ENCODE data around the gene CDH24. TPM values are rescaled to one million over a fixed set of nuclear protein-coding genes. Genes with fewer than 3 reads are reported as not detected.

CDH24 gene
- total and polyA plus RNA-seq, 2 of the 13 experiments (the other 11 are each of a cell fraction or from before 2014, with no cell fraction given), result 0.69 to 0.99 TPM

DNA sequence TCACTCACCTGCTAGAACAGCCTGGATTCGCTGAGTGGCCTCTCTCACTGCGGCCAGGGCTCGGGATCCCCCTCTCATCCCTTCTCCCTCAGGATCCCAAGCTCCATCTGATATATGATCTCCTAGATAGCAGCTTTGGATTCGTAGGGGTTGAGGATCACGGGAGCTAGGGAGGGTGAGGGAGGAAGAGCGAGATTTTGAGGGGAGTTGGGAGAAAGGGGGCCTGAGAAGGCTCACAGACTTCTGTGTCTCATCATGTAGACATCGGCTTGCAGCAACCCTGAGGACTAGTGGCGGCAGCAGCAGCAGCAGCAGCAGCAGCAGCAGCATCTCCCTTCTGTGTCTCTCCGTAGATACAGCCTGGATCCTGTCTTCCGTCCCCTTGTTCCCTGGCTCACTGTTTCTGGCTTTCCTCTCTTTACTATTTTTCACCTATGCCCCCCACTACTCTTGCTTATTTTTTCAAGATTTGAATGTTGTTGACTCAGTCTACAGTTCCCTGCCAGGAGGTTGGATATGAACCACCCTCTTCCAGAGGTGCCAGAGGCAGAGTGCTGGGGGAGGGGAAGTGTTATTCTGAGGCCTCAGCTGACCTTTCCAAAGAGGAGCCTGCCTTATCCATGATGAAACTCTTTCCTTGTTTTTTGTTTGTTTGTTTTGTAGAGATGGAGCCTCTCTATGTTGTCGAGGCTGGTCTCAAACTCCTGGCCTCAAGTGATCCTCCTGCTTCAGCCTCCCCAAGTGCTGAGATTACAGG is 47.4 kb upstream of the CDH24 start, which contains the start of gene CIROP (continued):
- 0 out of 2 replicates have a peak, but pooled peaks have one; percentile 35 for TF ChIP-seq FOXK1 (CRISPR knock-in tag; IDR thresholded peaks at IDR 0.05; ENCODE audit: borderline replicate concordance, low read depth)
- no peak for TF ChIP-seq NR2F6 (IDR thresholded peaks at IDR 0.05)
- TF ChIP-seq NR2F6 (CRISPR knock-in tag; IDR thresholded peaks at IDR 0.05), result peak; percentile 26; the same call in 1 of the 2 replicates
- no peak for TF ChIP-seq PHF8 (CRISPR knock-in tag; IDR thresholded peaks at IDR 0.05)
- peak; percentile 3; the same call in 1 of the 2 replicates for TF ChIP-seq MIXL1 (CRISPR knock-in tag; IDR thresholded peaks at IDR 0.05)
- TF ChIP-seq PCBP2 (optimal IDR thresholded peaks at IDR 0.05; ENCODE audit: low read depth, low read length, poor library complexity, severe bottlenecking), result peak; percentile 53
- TF ChIP-seq, protein P1, sequence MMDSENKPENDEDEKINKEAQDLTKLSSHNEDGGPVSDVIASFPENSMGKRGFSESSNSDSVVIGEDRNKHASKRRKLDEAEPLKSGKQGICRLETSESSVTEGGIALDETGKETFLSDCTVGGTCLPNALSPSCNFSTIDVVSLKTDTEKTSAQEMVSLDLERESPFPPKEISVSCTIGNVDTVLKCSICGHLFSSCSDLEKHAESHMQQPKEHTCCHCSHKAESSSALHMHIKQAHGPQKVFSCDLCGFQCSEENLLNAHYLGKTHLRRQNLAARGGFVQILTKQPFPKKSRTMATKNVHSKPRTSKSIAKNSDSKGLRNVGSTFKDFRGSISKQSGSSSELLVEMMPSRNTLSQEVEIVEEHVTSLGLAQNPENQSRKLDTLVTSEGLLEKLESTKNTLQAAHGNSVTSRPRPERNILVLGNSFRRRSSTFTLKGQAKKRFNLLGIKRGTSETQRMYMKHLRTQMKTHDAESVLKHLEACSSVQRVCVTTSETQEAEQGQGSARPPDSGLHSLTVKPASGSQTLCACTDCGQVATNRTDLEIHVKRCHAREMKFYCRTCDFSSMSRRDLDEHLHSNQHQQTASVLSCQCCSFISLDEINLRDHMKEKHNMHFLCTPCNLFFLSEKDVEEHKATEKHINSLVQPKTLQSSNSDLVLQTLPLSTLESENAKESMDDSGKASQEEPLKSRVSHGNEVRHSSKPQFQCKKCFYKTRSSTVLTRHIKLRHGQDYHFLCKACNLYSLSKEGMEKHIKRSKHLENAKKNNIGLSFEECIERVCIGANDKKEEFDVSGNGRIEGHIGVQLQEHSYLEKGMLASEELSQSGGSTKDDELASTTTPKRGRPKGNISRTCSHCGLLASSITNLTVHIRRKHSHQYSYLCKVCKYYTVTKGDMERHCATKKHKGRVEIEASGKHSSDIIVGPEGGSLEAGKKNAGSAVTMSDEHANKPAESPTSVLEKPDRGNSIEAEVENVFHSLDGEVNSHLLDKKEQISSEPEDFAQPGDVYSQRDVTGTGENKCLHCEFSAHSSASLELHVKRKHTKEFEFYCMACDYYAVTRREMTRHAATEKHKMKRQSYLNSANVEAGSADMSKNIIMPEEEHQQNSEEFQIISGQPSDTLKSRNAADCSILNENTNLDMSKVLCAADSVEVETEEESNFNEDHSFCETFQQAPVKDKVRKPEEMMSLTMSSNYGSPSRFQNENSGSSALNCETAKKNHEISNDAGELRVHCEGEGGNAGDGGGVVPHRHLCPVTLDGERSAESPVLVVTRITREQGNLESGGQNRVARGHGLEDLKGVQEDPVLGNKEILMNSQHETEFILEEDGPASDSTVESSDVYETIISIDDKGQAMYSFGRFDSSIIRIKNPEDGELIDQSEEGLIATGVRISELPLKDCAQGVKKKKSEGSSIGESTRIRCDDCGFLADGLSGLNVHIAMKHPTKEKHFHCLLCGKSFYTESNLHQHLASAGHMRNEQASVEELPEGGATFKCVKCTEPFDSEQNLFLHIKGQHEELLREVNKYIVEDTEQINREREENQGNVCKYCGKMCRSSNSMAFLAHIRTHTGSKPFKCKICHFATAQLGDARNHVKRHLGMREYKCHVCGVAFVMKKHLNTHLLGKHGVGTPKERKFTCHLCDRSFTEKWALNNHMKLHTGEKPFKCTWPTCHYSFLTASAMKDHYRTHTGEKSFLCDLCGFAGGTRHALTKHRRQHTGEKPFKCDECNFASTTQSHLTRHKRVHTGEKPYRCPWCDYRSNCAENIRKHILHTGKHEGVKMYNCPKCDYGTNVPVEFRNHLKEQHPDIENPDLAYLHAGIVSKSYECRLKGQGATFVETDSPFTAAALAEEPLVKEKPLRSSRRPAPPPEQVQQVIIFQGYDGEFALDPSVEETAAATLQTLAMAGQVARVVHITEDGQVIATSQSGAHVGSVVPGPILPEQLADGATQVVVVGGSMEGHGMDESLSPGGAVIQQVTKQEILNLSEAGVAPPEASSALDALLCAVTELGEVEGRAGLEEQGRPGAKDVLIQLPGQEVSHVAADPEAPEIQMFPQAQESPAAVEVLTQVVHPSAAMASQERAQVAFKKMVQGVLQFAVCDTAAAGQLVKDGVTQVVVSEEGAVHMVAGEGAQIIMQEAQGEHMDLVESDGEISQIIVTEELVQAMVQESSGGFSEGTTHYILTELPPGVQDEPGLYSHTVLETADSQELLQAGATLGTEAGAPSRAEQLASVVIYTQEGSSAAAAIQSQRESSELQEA (CRISPR knock-in tag; IDR thresholded peaks at IDR 0.05; ENCODE audit: not compliant biosample characterization), result no peak
- TF ChIP-seq, protein P2, sequence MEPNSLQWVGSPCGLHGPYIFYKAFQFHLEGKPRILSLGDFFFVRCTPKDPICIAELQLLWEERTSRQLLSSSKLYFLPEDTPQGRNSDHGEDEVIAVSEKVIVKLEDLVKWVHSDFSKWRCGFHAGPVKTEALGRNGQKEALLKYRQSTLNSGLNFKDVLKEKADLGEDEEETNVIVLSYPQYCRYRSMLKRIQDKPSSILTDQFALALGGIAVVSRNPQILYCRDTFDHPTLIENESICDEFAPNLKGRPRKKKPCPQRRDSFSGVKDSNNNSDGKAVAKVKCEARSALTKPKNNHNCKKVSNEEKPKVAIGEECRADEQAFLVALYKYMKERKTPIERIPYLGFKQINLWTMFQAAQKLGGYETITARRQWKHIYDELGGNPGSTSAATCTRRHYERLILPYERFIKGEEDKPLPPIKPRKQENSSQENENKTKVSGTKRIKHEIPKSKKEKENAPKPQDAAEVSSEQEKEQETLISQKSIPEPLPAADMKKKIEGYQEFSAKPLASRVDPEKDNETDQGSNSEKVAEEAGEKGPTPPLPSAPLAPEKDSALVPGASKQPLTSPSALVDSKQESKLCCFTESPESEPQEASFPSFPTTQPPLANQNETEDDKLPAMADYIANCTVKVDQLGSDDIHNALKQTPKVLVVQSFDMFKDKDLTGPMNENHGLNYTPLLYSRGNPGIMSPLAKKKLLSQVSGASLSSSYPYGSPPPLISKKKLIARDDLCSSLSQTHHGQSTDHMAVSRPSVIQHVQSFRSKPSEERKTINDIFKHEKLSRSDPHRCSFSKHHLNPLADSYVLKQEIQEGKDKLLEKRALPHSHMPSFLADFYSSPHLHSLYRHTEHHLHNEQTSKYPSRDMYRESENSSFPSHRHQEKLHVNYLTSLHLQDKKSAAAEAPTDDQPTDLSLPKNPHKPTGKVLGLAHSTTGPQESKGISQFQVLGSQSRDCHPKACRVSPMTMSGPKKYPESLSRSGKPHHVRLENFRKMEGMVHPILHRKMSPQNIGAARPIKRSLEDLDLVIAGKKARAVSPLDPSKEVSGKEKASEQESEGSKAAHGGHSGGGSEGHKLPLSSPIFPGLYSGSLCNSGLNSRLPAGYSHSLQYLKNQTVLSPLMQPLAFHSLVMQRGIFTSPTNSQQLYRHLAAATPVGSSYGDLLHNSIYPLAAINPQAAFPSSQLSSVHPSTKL (CRISPR knock-in tag; IDR thresholded peaks at IDR 0.05), result peak; percentile 35; the same call in 1 of the 2 replicates
- TF ChIP-seq ATF7 (IDR thresholded peaks at IDR 0.05), result 0 out of 2 replicates have a peak, but pooled peaks have one; percentile 12
- no peak for TF ChIP-seq ATF7 (CRISPR knock-in tag; IDR thresholded peaks at IDR 0.05)
- TF ChIP-seq, protein P3, sequence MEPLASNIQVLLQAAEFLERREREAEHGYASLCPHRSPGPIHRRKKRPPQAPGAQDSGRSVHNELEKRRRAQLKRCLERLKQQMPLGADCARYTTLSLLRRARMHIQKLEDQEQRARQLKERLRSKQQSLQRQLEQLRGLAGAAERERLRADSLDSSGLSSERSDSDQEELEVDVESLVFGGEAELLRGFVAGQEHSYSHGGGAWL (CRISPR knock-in tag; IDR thresholded peaks at IDR 0.05), result 0 out of 2 replicates have a peak, but pooled peaks have one; percentile 39
- no peak for TF ChIP-seq FOXO1 (CRISPR knock-in tag; IDR thresholded peaks at IDR 0.05)
- TF ChIP-seq FOXP1 (IDR thresholded peaks at IDR 0.05), result no peak; the same call in 1 of the 2 replicates
- TF ChIP-seq FOXP1 (CRISPR knock-in tag; IDR thresholded peaks at IDR 0.05), result peak; percentile 33; the same call in 1 of the 2 replicates
- TF ChIP-seq BORCS8-MEF2B (CRISPR knock-in tag; IDR thresholded peaks at IDR 0.05), result no peak
- TF ChIP-seq HOXA3 (CRISPR knock-in tag; IDR thresholded peaks at IDR 0.05), result peak; percentile 16; the same call in 1 of the 2 replicates
- TF ChIP-seq HIVEP1 (CRISPR knock-in tag; IDR thresholded peaks at IDR 0.05), result peak; percentile 46; the same call in 1 of the 2 replicates
- peak; percentile 28 for TF ChIP-seq ASH2L (IDR thresholded peaks at IDR 0.05; ENCODE audit: insufficient read length, low read depth, low read length)
- peak; percentile 79 for TF ChIP-seq RXRB (CRISPR knock-in tag; IDR thresholded peaks at IDR 0.05; ENCODE audit: borderline replicate concordance)
